NT2/D1 (cell line): ENCODE results near the gene WFIKKN2.
"Not testable (repeated sequence)": the region's sequence is repeated elsewhere in the genome, so short reads cannot be mapped to it uniquely, and the experiment has no call there.

Source experiments
- DNase-seq: peaks from one replicate; pipeline ENCODE4 v3.0.0-alpha.2; 2011; ENCODE audit warnings: low read depth, low spot score
- H3K27me3 ChIP-seq: 2 replicates; pipeline ENCODE4 v1.6.0; 2011; ENCODE audit warnings: mild to moderate bottlenecking; ENCODE audit not compliant: insufficient read length, insufficient read depth
- H3K36me3 ChIP-seq: 2 replicates; pipeline ENCODE4 v1.6.1; 2011; ENCODE audit warnings: mild to moderate bottlenecking, low read length, mixed read lengths; ENCODE audit not compliant: insufficient read depth, insufficient read length
- H3K4me1 ChIP-seq: 2 replicates; pipeline ENCODE4 v1.5.1; 2011; ENCODE audit not compliant: insufficient read depth, insufficient read length
- H3K4me3 ChIP-seq: 2 replicates; pipeline ENCODE4 v1.5.1; 2011; ENCODE audit warnings: low read depth; ENCODE audit not compliant: insufficient read length
- H3K9ac ChIP-seq: 2 replicates; pipeline ENCODE4 v1.6.0; 2011; ENCODE audit warnings: low read depth; ENCODE audit not compliant: insufficient read length
- H3K9me3 ChIP-seq: 2 replicates; pipeline ENCODE4 v1.5.1; 2011; ENCODE audit warnings: mild to moderate bottlenecking, low read length; ENCODE audit not compliant: insufficient read depth
- SUZ12 ChIP-seq: IDR thresholded peaks from 2 replicates; pipeline ENCODE4 v1.6.1; 2011; ENCODE audit not compliant: insufficient read length, insufficient read depth; ENCODE audit errors: extremely low read depth
- YY1 ChIP-seq: IDR thresholded peaks from 2 replicates; pipeline ENCODE4 v1.6.1; 2011; ENCODE audit not compliant: insufficient read length, insufficient read depth
- ZNF274 ChIP-seq: IDR thresholded peaks from 2 replicates; pipeline ENCODE4 v1.6.1; 2011; ENCODE audit warnings: mild to moderate bottlenecking, low read depth, low read length

The WFIKKN2 gene

DNA sequence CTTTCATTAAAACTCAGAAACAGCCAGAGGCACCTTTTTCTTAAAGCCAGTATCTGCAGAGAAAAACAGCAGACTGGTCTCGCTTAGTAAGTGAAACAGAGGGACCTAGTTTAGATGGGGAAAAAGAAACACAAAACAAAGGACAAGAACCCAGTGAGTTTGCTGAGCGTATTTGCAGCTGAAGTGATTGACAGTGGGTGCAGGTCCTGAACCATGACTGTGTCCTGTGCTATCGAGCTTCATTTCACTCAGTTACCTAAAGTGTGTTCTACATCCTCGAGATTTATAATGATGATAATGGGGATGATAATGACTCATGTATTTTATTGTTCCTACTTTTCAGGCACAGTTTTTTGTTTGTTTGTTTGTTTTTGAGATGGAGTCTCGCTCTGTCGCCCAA is 31.7 kb upstream of the WFIKKN2 start:
- no peaks in the 10 kb centered on the region for H3K36me3 ChIP-seq
- H3K27me3 ChIP-seq, result no peaks in the 10 kb centered on the region
- DNase-seq, result no peak
- TF ChIP-seq YY1 (no peak), ZNF274 (no peak), SUZ12 (no peak)
- no peaks in the 10 kb centered on the region for H3K9me3 ChIP-seq
- peaks cover 17% of the 10 kb centered on the region for H3K4me1 ChIP-seq
- no peak overlapping the region for H3K4me3 ChIP-seq
- peak overlapping the region; percentile 25 for H3K9ac ChIP-seq

- H3K9me3 ChIP-seq, H3K4me1 ChIP-seq, H3K36me3 ChIP-seq, H3K9ac ChIP-seq, H3K27me3 ChIP-seq, H3K4me3 ChIP-seq, DNase-seq: not testable (repeated sequence)
Observed at GRCh38 chr17:50804749-50805475, 30.5 kb upstream of the WFIKKN2 start.

GRCh38 chr17:50805486-50805885 is 29.9 kb upstream of the WFIKKN2 start:
- DNase-seq, result no peak
- H3K36me3 ChIP-seq, result no peaks in the 10 kb centered on the region
- H3K4me3 ChIP-seq, result no peak overlapping the region
- H3K9me3 ChIP-seq, result no peaks in the 10 kb centered on the region; the same call in 1 of the 2 replicates
- H3K4me1 ChIP-seq, result peaks cover 6% of the 10 kb centered on the region
- no peak overlapping the region for H3K9ac ChIP-seq
- TF ChIP-seq ZNF274, result no peak
- TF ChIP-seq YY1, result no peak
- TF ChIP-seq SUZ12, result no peak
- H3K27me3 ChIP-seq, result no peaks in the 10 kb centered on the region

GRCh38 chr17:50806141-50806643 is 29.2 kb upstream of the WFIKKN2 start:
- H3K4me3 ChIP-seq, result no peak overlapping the region

DNA sequence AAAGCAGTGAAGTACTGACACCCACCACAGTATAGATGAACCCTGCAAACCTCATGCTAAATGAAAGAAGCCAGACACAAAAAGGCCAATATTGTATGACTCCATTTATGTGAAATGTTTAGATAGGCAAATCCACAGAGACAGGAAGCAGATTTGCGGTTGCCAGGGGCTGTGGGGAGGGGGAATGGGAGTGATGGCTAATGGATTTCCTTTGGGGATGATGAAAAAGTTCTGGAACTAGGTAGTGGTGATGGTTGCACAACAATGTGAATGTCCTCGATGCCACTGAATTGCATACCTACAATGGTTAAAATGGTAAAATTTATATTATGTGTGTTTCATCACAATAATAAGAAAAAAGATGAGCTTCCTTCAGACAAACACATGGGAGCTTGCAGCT is 28.4 kb upstream of the WFIKKN2 start:
- H3K9ac ChIP-seq, result no peak overlapping the region
- no peaks in the 10 kb centered on the region; the same call in 1 of the 2 replicates for H3K9me3 ChIP-seq
- peaks cover 4% of the 10 kb centered on the region for H3K4me1 ChIP-seq
- DNase-seq, result no peak
- TF ChIP-seq ZNF274 (no peak), SUZ12 (no peak), YY1 (no peak)
- H3K4me3 ChIP-seq, result no peak overlapping the region
- H3K27me3 ChIP-seq, result no peaks in the 10 kb centered on the region
- H3K36me3 ChIP-seq, result no peaks in the 10 kb centered on the region

More at GRCh38 chr17:50806141-50806643, 29.2 kb upstream of the WFIKKN2 start:
- no peak for TF ChIP-seq ZNF274
- TF ChIP-seq YY1, result no peak
- no peak for TF ChIP-seq SUZ12
- no peak for DNase-seq
- H3K9ac ChIP-seq, result no peak overlapping the region
- no peaks in the 10 kb centered on the region for H3K27me3 ChIP-seq
- H3K4me1 ChIP-seq, result peaks cover 4% of the 10 kb centered on the region
- H3K36me3 ChIP-seq, result no peaks in the 10 kb centered on the region
- H3K9me3 ChIP-seq, result no peaks in the 10 kb centered on the region; the same call in 1 of the 2 replicates

DNA sequence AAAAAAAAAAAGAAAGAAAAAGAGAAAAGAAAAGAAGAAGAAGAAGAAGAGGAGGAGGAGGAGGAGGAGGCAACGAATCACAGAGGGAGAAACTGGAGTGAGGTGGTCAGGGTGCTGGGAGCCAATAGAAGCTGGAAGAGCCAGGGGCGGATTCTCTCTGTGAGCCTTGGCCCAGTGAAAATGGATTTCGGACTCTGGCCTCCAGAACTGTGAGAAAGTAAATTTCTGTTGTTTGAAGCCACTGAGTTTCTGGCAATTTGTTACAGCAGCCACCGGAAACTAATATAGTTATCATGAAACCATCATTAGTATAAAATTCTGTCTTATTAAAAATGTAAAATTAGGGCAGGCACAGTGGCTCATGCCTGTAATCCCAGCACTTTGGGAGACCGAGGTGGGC is 27.7 kb upstream of the WFIKKN2 start:
- peaks cover 4% of the 10 kb centered on the region for H3K4me1 ChIP-seq
- no peaks in the 10 kb centered on the region for H3K27me3 ChIP-seq
- H3K4me3 ChIP-seq, result no peak overlapping the region
- no peaks in the 10 kb centered on the region; the same call in 1 of the 2 replicates for H3K9me3 ChIP-seq
- H3K36me3 ChIP-seq, result no peaks in the 10 kb centered on the region
- no peak for TF ChIP-seq YY1
- no peak for TF ChIP-seq ZNF274
- no peak overlapping the region for H3K9ac ChIP-seq
- no peak for DNase-seq

DNA sequence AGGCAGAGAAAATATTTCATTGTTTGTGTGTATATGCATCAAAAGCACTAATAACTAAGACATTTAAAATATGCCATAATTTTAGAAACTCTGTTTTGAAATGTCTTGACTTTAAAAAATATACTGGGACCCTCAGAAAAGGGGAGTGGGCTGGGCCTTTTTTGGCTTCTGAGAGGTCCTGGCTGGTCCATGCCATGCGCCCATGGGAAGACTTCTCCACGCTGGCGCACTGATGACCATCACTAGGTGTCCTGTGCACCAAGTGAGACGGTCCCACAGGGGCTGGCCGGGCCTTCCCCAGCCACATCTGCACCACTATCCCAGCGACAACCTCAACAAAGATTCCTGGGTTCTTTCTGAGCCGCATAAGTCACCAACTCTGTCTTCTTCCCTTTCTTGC is 27.0 kb upstream of the WFIKKN2 start:
- no peak for DNase-seq
- Histone ChIP-seq H3K27me3 (no peaks in the 10 kb centered on the region), H3K36me3 (no peaks in the 10 kb centered on the region), H3K4me3 (no peak overlapping the region), H3K9ac (no peak overlapping the region), H3K9me3 (no peaks in the 10 kb centered on the region; the same call in 1 of the 2 replicates), H3K4me1 (peaks cover under 1% of the 10 kb centered on the region)
- no peak for TF ChIP-seq YY1
- TF ChIP-seq SUZ12, result no peak
- TF ChIP-seq ZNF274, result no peak
